SK-N-SH (cell line): ENCODE data around the gene GPR18. TPM values are rescaled to one million over a fixed set of nuclear protein-coding genes. Genes with fewer than 3 reads are reported as not detected.

ENCODE experiments used
- CTCF ChIA-PET: fragments of 300-600, 350-600 bp; formaldehyde crosslinking; extraction: SDS; loops from one replicate; lab custom pipeline; 2021; lab: Yijun Ruan, JAX
- POLR2A ChIA-PET: fragments of 350-600 bp; sonication (Branson Sonifier 250); formaldehyde crosslinking; extraction: SDS; loops from one replicate; lab custom pipeline; 2020; ENCODE audit warnings: antibody characterized with exemption, inconsistent platforms; lab: Yijun Ruan, JAX
- DNase-seq: peaks from one replicate; pipeline ENCODE4 v3.0.0; 2012
- H2AFZ ChIP-seq: fragments of 200-600 bp; sonication (generic); 2 replicates; pipeline ENCODE4 v1.8.1; 2016; ENCODE audit warnings: antibody characterized with exemption, mild to moderate bottlenecking, low read depth
- H3F3A ChIP-seq: fragments of 200-600 bp; sonication (generic); replicated peaks from 2 replicates; pipeline ENCODE3; 2016; ENCODE audit warnings: antibody characterized with exemption, mild to moderate bottlenecking; ENCODE audit not compliant: insufficient read depth
- H3K27ac ChIP-seq, 2 experiments: fragments of 200-500 bp in 1 of 2; fragments of 200-600 bp in 1 of 2; sonication (Bioruptor generic) in 1 of 2; sonication (generic), shearing (Covaris generic) in 1 of 2; 2 replicates each; pipeline versions ENCODE4 v1.5.1 to v1.6.1; 2014 to 2016; ENCODE audit warnings: low read depth in 2 of 2, inconsistent platforms in 1 of 2, low read length in 1 of 2, mild to moderate bottlenecking in 1 of 2, mixed read lengths in 1 of 2
- H3K27me3 ChIP-seq: fragments of 200-600 bp; sonication (generic), shearing (Covaris generic); 2 replicates; pipeline ENCODE4 v1.6.1; 2016; ENCODE audit warnings: mixed run types; ENCODE audit not compliant: insufficient read depth
- H3K36me3 ChIP-seq, 2 experiments: fragments of 200-500 bp in 1 of 2; fragments of 200-600 bp in 1 of 2; sonication (Bioruptor generic) in 1 of 2; sonication (generic) in 1 of 2; replicated peaks in 1 of 2; 2 replicates each; pipeline versions ENCODE3 to v1.5.1; 2014 to 2016; ENCODE audit warnings: low read length in 1 of 2, mild to moderate bottlenecking in 1 of 2; ENCODE audit not compliant: insufficient read depth in 2 of 2, control insufficient read depth in 1 of 2
- H3K4me1 ChIP-seq, 2 experiments: fragments of 200-500 bp in 1 of 2; fragments of 200-600 bp in 1 of 2; sonication (Bioruptor generic) in 1 of 2; sonication (generic), shearing (Covaris generic) in 1 of 2; 2 replicates each; pipeline versions ENCODE4 v1.5.1 to v1.6.1; 2014 to 2016; ENCODE audit warnings: low read depth in 1 of 2, low read length in 1 of 2, mixed run types in 1 of 2; ENCODE audit not compliant: insufficient read depth in 2 of 2, control insufficient read depth in 1 of 2
- H3K4me2 ChIP-seq: fragments of 200-600 bp; sonication (generic), shearing (Covaris generic); 2 replicates; pipeline ENCODE4 v1.6.1; 2017; ENCODE audit warnings: mixed run types
- H3K4me3 ChIP-seq, 2 experiments: fragments of 200-500 bp in 1 of 2; fragments of 200-600 bp in 1 of 2; sonication (Bioruptor generic) in 1 of 2; sonication (generic), shearing (Covaris generic) in 1 of 2; 2 replicates each; pipeline versions ENCODE4 v1.5.1 to v1.8.1; 2014 to 2016; ENCODE audit warnings: low read depth in 2 of 2, inconsistent platforms in 1 of 2, low read length in 1 of 2, mild to moderate bottlenecking in 1 of 2, mixed read lengths in 1 of 2, moderate library complexity in 1 of 2
- H3K79me2 ChIP-seq: fragments of 200-600 bp; sonication (generic); 2 replicates; pipeline ENCODE4 v1.8.1; 2017; ENCODE audit warnings: mild to moderate bottlenecking; ENCODE audit not compliant: insufficient read depth
- H3K9ac ChIP-seq: fragments of 200-600 bp; sonication (generic); 2 replicates; pipeline ENCODE4 v1.6.1; 2017; ENCODE audit warnings: mixed run types
- H3K9me2 ChIP-seq: fragments of 200-600 bp; sonication (generic); 2 replicates; pipeline ENCODE4 v1.6.1; 2017; ENCODE audit warnings: mixed run types
- H3K9me3 ChIP-seq: fragments of 200-600 bp; sonication (generic); 2 replicates; pipeline ENCODE4 v1.6.1; 2017; ENCODE audit warnings: mixed run types, mild to moderate bottlenecking, moderate library complexity
- H4K20me1 ChIP-seq: fragments of 200-600 bp; sonication (generic); 2 replicates; pipeline ENCODE4 v1.6.1; 2017; ENCODE audit warnings: mild to moderate bottlenecking, mixed run types; ENCODE audit not compliant: insufficient read depth
- CTCF ChIP-seq: fragments of 200-600 bp; sonication (generic); IDR thresholded peaks from 2 replicates; pipeline ENCODE4 v1.6.1; 2017; ENCODE audit warnings: antibody characterized with exemption, mild to moderate bottlenecking, moderate library complexity
- ELF1 ChIP-seq: IDR thresholded peaks from 2 replicates; pipeline ENCODE4 v1.4.0; 2012
- EZH2phosphoT487 ChIP-seq: fragments of 200-600 bp; sonication (generic); IDR thresholded peaks from 2 replicates; pipeline ENCODE4 v1.6.1; 2017; ENCODE audit warnings: low read depth, mixed run types, mild to moderate bottlenecking, antibody characterized with exemption, moderate library complexity, borderline replicate concordance
- FOSL2 ChIP-seq: IDR thresholded peaks from 2 replicates; pipeline ENCODE4 v1.4.0; 2012; ENCODE audit warnings: low read depth, mild to moderate bottlenecking, moderate library complexity, borderline replicate concordance
- FOXJ3 ChIP-seq: sonication (generic); formaldehyde crosslinking; IDR thresholded peaks from 2 replicates; pipeline ENCODE4 v1.5.1; 2020; ENCODE audit warnings: mild to moderate bottlenecking, missing genetic modification reagents
- FOXM1 ChIP-seq: IDR thresholded peaks from 2 replicates; pipeline ENCODE4 v1.4.0; 2012; ENCODE audit warnings: low read depth, mild to moderate bottlenecking
- GATA2 ChIP-seq: sonication (generic); formaldehyde crosslinking; IDR thresholded peaks from 2 replicates; pipeline ENCODE4 v1.5.0; 2020; ENCODE audit warnings: mild to moderate bottlenecking, missing genetic modification reagents
- MEF2A ChIP-seq: IDR thresholded peaks from 2 replicates; pipeline ENCODE4 v1.4.0; 2012; ENCODE audit warnings: low read depth, borderline replicate concordance
- MXI1 ChIP-seq: IDR thresholded peaks from 2 replicates; pipeline ENCODE4 v1.6.1; 2012; ENCODE audit warnings: mild to moderate bottlenecking, low read depth, low read length, improper control_type of control experiment
- NFIC ChIP-seq: IDR thresholded peaks from 2 replicates; pipeline ENCODE4 v1.4.0; 2012; ENCODE audit warnings: borderline replicate concordance
- POLR2AphosphoS5 ChIP-seq: IDR thresholded peaks from 2 replicates; pipeline ENCODE4 v1.6.1; 2012; ENCODE audit warnings: low read depth, low read length
- RAD21 ChIP-seq: IDR thresholded peaks from 2 replicates; pipeline ENCODE4 v1.6.1; 2012; ENCODE audit warnings: mild to moderate bottlenecking, low read length
- SIN3A ChIP-seq: IDR thresholded peaks from 2 replicates; pipeline ENCODE4 v1.6.1; 2012; ENCODE audit warnings: low read depth, mild to moderate bottlenecking, low read length, moderate library complexity, borderline replicate concordance
- SMC3 ChIP-seq: IDR thresholded peaks from 2 replicates; pipeline ENCODE4 v1.6.1; 2012; ENCODE audit warnings: low read depth, low read length, improper control_type of control experiment
- TAF1 ChIP-seq: IDR thresholded peaks from 2 replicates; pipeline ENCODE4 v1.6.1; 2012; ENCODE audit warnings: low read depth, mild to moderate bottlenecking, low read length, moderate library complexity, borderline replicate concordance
- TCF12 ChIP-seq: IDR thresholded peaks from 2 replicates; pipeline ENCODE4 v1.4.0; 2012
- USF1 ChIP-seq: IDR thresholded peaks from 2 replicates; pipeline ENCODE4 v1.4.0; 2012; ENCODE audit warnings: low read depth, borderline replicate concordance
- YY1 ChIP-seq: IDR thresholded peaks from 2 replicates; pipeline ENCODE4 v1.4.0; 2012; ENCODE audit warnings: low read depth, mild to moderate bottlenecking
- WGBS: methylation state at CpG from one replicate; pipeline ENCODE4 v1.1.6; 2017; ENCODE audit warnings: low lambda C conversion rate; 5-methylcytosine and 5-hydroxymethylcytosine counted together
- polyA plus RNA-seq, 3 experiments: library from polyadenylated mRNA; depleted of rRNA; stranded (reverse); fragments of >200 nt; gene quantifications; 2 replicates each; pipeline ENCODE4 v1.2.3, GENCODE V29; 2012
- TF ChIP-seq, protein P1 (sequence below): IDR thresholded peaks from 2 replicates; pipeline ENCODE4 v1.4.0; 2012; ENCODE audit warnings: low read depth, borderline replicate concordance

GPR18 gene
- polyA plus RNA-seq, 1 of the 3 experiments (the other 2 are of a cell fraction) = not detected

DNA sequence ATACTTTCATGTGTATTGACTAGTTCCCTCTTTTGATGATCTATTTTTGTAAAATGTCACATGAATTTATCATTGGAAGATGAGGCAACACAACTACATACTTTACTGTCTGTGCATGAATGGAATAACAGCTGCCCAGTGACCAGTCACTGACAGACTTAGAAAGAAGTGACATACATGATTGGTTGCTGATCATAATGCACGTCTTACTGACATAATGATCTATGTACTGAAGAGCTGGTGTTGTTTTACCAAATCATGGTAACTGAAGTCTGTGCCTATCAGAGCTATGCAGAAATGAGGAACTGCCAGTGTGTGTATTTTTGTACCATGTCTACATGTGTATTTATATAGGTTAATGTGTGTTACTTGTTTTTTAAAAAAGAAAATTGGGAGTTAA is 26.5 kb downstream of the GPR18 start:
- Histone ChIP-seq H3K79me2 (peaks cover 60% of the 10 kb centered on the region), H3K4me1 (peaks cover 8 to 12% of the 10 kb centered on the region in 2 experiments; a peak in 3 of 4 replicates), H3K36me3 (no peaks in the 10 kb centered on the region), H3F3A (peaks cover 14% of the 10 kb centered on the region), H3K9ac (no peak overlapping the region), H3K9me3 (no peaks in the 10 kb centered on the region), H3K4me3 (no peak overlapping the region), H3K9me2 (no peaks in the 10 kb centered on the region), H4K20me1 (no peaks in the 10 kb centered on the region; the same call in 1 of the 2 replicates), H3K27ac (no peak overlapping the region), H2AFZ (no peak overlapping the region), H3K4me2 (no peak overlapping the region), H3K27me3 (no peaks in the 10 kb centered on the region)
- TF ChIP-seq FOXJ3 (CRISPR knock-in tag) (no peak), FOXM1 (no peak), MEF2A (no peak), YY1 (no peak), SIN3A (no peak), SMC3 (no peak), FOSL2 (no peak), GATA2 (no peak), USF1 (no peak), EZH2phosphoT487 (no peak), RAD21 (no peak), NFIC (no peak), CTCF (no peak), ELF1 (no peak), MXI1 (no peak), TAF1 (no peak), TCF12 (no peak), POLR2AphosphoS5 (no peak)
- TF ChIP-seq, protein P1, sequence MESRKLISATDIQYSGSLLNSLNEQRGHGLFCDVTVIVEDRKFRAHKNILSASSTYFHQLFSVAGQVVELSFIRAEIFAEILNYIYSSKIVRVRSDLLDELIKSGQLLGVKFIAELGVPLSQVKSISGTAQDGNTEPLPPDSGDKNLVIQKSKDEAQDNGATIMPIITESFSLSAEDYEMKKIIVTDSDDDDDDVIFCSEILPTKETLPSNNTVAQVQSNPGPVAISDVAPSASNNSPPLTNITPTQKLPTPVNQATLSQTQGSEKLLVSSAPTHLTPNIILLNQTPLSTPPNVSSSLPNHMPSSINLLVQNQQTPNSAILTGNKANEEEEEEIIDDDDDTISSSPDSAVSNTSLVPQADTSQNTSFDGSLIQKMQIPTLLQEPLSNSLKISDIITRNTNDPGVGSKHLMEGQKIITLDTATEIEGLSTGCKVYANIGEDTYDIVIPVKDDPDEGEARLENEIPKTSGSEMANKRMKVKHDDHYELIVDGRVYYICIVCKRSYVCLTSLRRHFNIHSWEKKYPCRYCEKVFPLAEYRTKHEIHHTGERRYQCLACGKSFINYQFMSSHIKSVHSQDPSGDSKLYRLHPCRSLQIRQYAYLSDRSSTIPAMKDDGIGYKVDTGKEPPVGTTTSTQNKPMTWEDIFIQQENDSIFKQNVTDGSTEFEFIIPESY = no peak
- 61% methylated on average over 1 of the region's 1 CpG for WGBS
- CTCF ChIA-PET = interaction anchor here (1.1 to 1.3 kb wide), 3 partner anchors 38 to 57 kb away, joined by 3 to 4 read pairs (median 3); no protein-coding TSS in a partner anchor
- POLR2A ChIA-PET = no interaction called here
- DNase-seq = no peak
